ENCODE measurements around the gene CDKL1. TPM values are rescaled to one million over a fixed set of nuclear protein-coding genes. Genes with fewer than 3 reads are reported as not detected.
"Not testable (repeated sequence)": the region's sequence is repeated elsewhere in the genome, so short reads cannot be mapped to it uniquely, and the experiment has no call there.

Gene CDKL1
- total RNA-seq, 2 experiments from 2014 or later = 12.1 to 13.7 TPM

DNA sequence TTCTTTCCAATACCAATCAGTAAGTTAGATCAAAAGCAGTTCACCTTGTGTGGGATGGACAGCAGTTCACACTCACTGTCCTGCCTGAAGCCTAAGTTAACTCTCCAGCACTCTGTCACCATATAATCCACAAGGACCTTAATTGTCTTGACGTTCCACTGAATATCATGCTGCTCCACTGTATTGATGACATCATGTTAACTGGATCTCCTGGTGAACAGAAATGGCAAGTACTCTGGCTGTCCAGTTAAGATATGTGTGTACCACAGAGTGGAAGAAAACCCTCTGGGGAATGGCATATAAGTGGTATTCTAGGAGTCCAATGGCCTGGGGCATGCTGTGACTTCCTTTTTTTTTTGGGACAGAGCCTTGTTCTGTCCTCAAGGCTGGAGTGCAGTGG is 16.2 kb downstream of the CDKL1 start:
- ATAC-seq (ENCODE audit: low read depth) (no peak), DNase-seq (no peak)
- Mint-ChIP-seq H3K4me1 (no peaks in the 10 kb centered on the region), H3K27me3 (peaks cover 2% of the 10 kb centered on the region), H3K27ac (no peak overlapping the region), H3K36me3 (no peaks in the 10 kb centered on the region), H3K9me3 (no peaks in the 10 kb centered on the region), H3K4me3 (no peak overlapping the region)
- POLR2A ChIA-PET = no interaction called here

DNA sequence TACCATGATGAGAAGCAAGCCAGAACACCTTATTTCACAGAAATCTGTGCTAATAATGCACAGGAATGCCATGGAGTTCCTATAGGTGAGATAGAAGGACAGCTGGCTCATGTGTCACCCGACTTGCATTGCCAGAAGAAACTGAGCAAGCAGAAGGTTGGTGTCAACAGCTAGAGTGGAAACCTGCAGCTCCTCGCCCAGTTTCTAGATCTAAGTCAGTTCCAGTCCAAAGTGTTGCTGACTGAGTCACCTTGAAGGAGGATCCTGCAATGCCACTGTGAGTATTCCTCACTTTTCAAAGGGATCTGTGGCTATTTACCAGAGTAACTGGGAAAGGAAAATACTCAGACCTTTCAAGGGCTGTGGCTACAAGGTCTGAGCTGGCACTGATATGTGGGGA is 17.1 kb downstream of the CDKL1 start:
- DNase-seq = no peak
- no peaks in the 10 kb centered on the region for H3K4me1 Mint-ChIP-seq

DNA sequence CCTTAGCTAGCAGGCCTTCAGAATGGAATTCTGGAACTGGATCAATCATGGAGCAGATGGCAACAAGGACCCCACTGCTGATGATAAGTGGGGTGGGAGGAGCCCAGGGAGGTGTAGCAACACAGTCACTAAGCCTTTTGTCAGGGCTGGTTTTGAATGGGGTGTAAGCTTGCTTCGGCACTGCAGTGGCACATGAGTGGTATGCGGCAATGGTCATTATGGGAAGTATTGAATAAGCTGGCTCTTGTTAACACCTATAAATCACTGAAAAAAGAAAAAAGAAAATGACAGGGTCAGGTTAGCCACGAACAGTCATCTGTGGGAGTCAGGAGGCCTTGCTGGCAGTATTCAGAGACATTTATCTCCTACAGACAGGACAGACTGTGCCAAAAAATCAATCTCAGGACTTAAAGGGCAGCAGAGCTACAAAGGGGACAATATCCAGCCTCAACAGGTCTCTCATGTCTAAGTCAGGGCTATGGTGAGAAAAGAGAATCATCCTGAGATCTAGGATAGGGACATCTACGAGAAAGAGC is 19.1 kb downstream of the CDKL1 start:
- no peak overlapping the region for H3K27ac Mint-ChIP-seq
- POLR2A ChIA-PET = no interaction called here

More for the DNA sequence above, 17.1 kb downstream of the CDKL1 start:
- no peak for ATAC-seq (ENCODE audit: low read depth)
- peaks cover 2% of the 10 kb centered on the region for H3K27me3 Mint-ChIP-seq
- POLR2A ChIA-PET = no interaction called here
- no peak overlapping the region for H3K4me3 Mint-ChIP-seq
- no peaks in the 10 kb centered on the region for H3K9me3 Mint-ChIP-seq
- peaks cover 2% of the 10 kb centered on the region for H3K36me3 Mint-ChIP-seq
- H3K27ac Mint-ChIP-seq = no peak overlapping the region

DNA sequence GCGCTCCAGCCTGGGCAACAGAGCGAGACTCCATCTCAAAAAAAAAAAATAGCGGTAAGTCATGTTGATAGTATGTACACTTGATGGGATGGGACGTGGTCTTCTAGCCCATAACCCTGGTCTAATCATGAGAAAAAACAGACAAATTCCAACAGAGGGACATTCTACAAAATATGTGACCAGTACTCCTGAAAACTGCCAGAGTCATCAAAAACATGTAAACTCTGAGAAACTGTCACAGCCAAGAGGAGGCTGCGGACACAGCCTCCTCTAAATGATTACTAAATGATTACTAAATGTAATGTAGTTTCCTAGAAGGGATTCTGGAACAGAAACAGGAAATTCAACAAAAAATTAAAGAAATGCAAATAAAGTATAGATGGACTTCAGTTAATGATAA is 20.9 kb downstream of the CDKL1 start:
- POLR2A ChIA-PET = no interaction called here

More for the DNA sequence above, 19.1 kb downstream of the CDKL1 start:
- DNase-seq (no peak), ATAC-seq (ENCODE audit: low read depth) (no peak)
- H3K27me3 Mint-ChIP-seq = no peaks in the 10 kb centered on the region
- peaks cover 2% of the 10 kb centered on the region for H3K36me3 Mint-ChIP-seq
- H3K4me3 Mint-ChIP-seq = no peak overlapping the region
- H3K4me1 Mint-ChIP-seq = no peaks in the 10 kb centered on the region
- H3K9me3 Mint-ChIP-seq = no peaks in the 10 kb centered on the region

DNA sequence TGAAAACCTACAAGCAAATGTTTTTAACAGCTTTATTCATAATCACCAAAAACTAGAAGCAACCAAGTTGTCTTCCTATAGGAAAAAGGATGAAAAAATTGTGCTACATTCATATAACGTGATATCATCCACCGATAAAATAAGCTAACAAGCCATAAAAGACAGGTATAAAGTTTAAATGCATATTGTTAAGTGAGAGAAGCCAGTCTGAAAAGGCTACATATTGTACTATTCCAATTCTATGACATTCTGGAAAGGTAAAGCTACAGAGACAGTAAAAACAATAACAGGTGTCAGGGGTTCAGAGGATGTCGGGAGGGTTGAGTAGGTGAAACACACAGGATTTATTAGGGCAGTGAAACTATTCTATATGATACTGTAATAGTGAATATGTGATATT is 22.7 kb downstream of the CDKL1 start:
- H3K27ac Mint-ChIP-seq = no peak overlapping the region
- no peaks in the 10 kb centered on the region for H3K4me1 Mint-ChIP-seq
- no peak for ATAC-seq (ENCODE audit: low read depth)
- H3K27me3 Mint-ChIP-seq = peaks cover 1% of the 10 kb centered on the region
- no peak for DNase-seq
- H3K4me3 Mint-ChIP-seq = no peak overlapping the region
- peaks cover 2% of the 10 kb centered on the region for H3K36me3 Mint-ChIP-seq
- POLR2A ChIA-PET = no interaction called here
- peaks cover 3% of the 10 kb centered on the region for H3K9me3 Mint-ChIP-seq

More for the DNA sequence above, 20.9 kb downstream of the CDKL1 start:
- no peak for ATAC-seq (ENCODE audit: low read depth)
- Mint-ChIP-seq H3K4me1 (no peaks in the 10 kb centered on the region), H3K4me3 (no peak overlapping the region), H3K9me3 (no peaks in the 10 kb centered on the region), H3K27ac (no peak overlapping the region), H3K36me3 (peaks cover 2% of the 10 kb centered on the region), H3K27me3 (peaks cover 1% of the 10 kb centered on the region)
- no peak for DNase-seq

DNA sequence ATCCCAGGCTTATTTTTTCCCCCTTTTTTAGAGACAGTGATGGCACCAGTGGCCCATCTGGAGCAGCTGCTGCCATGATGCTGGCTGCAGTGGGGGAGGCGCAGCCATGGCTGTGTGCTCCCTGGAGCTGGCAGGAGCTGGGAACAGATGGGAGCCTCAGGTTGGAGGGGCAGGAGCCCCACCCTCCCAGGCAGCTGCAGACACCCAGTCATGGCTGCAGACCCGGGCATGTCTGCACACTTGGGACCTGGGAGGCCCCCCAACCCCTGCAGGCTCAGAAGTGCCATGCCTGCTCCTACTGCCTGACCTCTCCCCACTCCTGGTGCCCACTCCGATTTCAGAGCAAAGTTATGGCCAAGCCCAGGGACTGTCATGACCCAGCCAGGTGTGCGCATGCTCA is 25.1 kb downstream of the CDKL1 start:
- no peak overlapping the region for H3K27ac Mint-ChIP-seq
- ATAC-seq (ENCODE audit: low read depth) (no peak), DNase-seq (no peak)
- no peak overlapping the region for H3K4me3 Mint-ChIP-seq
- POLR2A ChIA-PET = no interaction called here
- H3K4me1 Mint-ChIP-seq = peaks cover 5% of the 10 kb centered on the region
- H3K9me3 Mint-ChIP-seq = peaks cover 3% of the 10 kb centered on the region
- peaks cover 2% of the 10 kb centered on the region for H3K36me3 Mint-ChIP-seq
- H3K27me3 Mint-ChIP-seq = peaks cover 1% of the 10 kb centered on the region

DNA sequence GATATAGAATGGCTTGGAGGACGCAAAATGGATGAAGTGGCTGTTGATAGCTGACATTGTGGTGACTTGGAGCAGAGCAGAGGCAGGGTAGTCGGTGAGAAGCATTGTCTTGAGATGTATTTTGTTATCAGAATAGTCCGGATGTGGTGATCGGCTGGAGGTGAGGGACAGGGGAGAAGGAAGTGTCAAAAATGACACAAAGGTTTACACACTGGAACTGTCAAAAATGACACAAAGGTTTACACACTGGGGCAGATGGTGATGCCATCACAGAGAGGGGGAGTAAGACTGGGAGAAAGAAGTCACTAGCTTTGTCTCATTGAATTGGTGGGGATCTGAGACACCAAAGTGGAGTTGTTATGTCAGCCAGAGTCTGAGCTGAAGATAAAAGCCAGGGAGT is 30.1 kb downstream of the CDKL1 start:
- POLR2A ChIA-PET = no interaction called here
- no peak overlapping the region for H3K4me3 Mint-ChIP-seq
- no peaks in the 10 kb centered on the region for H3K27me3 Mint-ChIP-seq
- H3K27ac Mint-ChIP-seq = peak overlapping the region; percentile 18
- DNase-seq (no peak), ATAC-seq (ENCODE audit: low read depth) (no peak)
- H3K9me3 Mint-ChIP-seq = peaks cover 6% of the 10 kb centered on the region
- H3K4me1 Mint-ChIP-seq = peaks cover 23% of the 10 kb centered on the region
- H3K36me3 Mint-ChIP-seq = peaks cover 7% of the 10 kb centered on the region

DNA sequence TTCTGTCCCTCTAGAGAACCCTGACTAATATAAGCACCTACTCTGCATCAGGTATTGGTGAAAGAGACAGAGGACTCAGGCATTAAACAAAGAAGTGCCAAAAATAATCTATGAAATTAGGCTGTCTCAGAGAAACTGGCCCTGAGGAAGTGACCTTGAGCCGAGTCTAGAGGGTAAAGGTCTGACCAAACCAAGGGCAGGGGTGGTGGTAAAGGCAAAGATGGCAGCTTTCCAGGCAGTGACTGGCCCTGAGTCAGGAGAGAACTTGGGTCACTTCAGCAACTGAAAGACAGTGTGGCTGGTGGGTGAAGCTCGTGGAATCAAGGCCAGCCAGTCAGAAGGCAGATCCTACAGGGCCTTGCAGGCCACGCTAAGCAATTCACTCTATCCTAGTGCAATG is 30.6 kb downstream of the CDKL1 start:
- Mint-ChIP-seq H3K4me3 (no peak overlapping the region), H3K4me1 (peaks cover 23% of the 10 kb centered on the region), H3K27ac (peak overlapping the region; percentile 18), H3K27me3 (no peaks in the 10 kb centered on the region), H3K36me3 (peaks cover 7% of the 10 kb centered on the region), H3K9me3 (peaks cover 6% of the 10 kb centered on the region)
- DNase-seq = no peak
- POLR2A ChIA-PET = no interaction called here
- ATAC-seq (ENCODE audit: low read depth) = no peak

DNA sequence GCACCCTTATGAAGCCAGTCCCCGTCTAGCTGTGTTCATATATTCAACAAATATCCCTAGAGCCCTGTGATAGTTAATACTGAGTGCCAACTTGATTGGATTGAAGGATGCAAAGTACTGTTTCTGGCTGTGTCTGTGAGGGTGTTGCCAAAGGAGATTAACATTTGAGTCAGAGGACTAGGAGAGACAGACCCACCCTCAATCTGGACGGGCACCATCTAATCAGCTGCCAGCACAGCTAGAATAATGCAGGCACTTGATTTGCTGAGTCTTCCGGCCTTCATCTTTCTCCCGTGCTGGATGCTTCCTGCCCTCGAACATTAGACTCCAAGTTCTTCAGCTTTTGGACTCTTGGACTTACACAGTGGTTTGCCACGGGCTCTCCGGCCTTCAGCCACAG is 31.1 kb downstream of the CDKL1 start:
- H3K27me3 Mint-ChIP-seq; H3K36me3 Mint-ChIP-seq; ATAC-seq (ENCODE audit: low read depth); H3K9me3 Mint-ChIP-seq; DNase-seq; POLR2A ChIA-PET; H3K27ac Mint-ChIP-seq; H3K4me3 Mint-ChIP-seq: not testable (repeated sequence)
- H3K4me1 Mint-ChIP-seq = peaks cover 26% of the 10 kb centered on the region

DNA sequence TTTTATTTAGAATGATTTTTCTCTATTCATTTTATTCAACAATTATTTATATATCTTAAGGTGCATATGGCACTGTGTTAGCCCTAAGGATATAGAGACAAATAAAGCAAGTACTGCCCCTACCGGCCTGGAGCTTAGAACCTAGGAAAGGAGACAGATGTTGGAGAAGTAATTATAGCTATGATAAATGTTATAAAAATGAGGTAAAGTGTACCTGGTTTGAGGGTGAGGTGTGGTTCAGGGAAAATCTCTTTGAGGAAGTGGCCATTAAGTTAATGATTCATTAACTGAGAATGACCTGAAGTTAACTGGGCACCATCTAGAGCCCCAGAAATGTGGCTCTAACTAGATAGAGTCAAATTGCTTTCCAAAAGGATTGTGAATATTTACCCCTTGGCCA is 31.9 kb downstream of the CDKL1 start:
- Mint-ChIP-seq H3K4me3 (no peak overlapping the region), H3K27ac (no peak overlapping the region), H3K36me3 (peaks cover 14% of the 10 kb centered on the region), H3K4me1 (peaks cover 27% of the 10 kb centered on the region), H3K9me3 (peaks cover 3% of the 10 kb centered on the region), H3K27me3 (no peaks in the 10 kb centered on the region)
- POLR2A ChIA-PET = interaction anchor here (1.0 kb wide), 1 partner anchor 32 kb away, joined by 3 read pairs; the partner anchor contains the start of gene CDKL1
- ATAC-seq (ENCODE audit: low read depth) (no peak), DNase-seq (no peak)

DNA sequence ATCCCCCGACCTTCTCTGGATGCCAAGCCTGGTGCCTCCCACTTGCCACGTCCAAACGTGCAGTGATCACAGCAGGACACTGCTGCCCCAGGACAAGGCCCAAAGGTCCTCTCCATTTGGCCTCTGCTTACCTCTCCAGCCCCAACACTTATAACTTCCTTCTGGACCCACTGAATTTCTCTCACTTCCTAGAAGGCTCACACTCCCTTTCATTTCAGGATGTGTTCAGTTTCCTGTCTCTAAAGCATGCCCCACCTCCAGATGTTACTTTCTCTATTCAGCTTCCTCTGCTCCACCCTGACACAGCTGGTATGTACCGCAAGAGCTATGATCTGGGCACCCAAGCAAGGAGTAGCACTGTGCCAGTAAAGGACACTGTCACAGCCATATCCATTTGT is 33.0 kb downstream of the CDKL1 start:
- POLR2A ChIA-PET = interaction anchor here (0.5 to 1.9 kb wide), 12 partner anchors 13 to 743 kb away, joined by 3 to 13 read pairs (median 4); partner anchors contain the start of genes CDKL1, DMAC2L, L2HGDH and MAP4K5
- peak overlapping the region; percentile 88 for H3K4me3 Mint-ChIP-seq
- peaks cover 27% of the 10 kb centered on the region for H3K4me1 Mint-ChIP-seq
- H3K36me3 Mint-ChIP-seq = peaks cover 19% of the 10 kb centered on the region
- no peaks in the 10 kb centered on the region for H3K27me3 Mint-ChIP-seq
- H3K27ac Mint-ChIP-seq = peak overlapping the region; percentile 97
- DNase-seq (peak; percentile 44), ATAC-seq (ENCODE audit: low read depth) (peak; percentile 96)
- H3K9me3 Mint-ChIP-seq = peaks cover 3% of the 10 kb centered on the region

DNA sequence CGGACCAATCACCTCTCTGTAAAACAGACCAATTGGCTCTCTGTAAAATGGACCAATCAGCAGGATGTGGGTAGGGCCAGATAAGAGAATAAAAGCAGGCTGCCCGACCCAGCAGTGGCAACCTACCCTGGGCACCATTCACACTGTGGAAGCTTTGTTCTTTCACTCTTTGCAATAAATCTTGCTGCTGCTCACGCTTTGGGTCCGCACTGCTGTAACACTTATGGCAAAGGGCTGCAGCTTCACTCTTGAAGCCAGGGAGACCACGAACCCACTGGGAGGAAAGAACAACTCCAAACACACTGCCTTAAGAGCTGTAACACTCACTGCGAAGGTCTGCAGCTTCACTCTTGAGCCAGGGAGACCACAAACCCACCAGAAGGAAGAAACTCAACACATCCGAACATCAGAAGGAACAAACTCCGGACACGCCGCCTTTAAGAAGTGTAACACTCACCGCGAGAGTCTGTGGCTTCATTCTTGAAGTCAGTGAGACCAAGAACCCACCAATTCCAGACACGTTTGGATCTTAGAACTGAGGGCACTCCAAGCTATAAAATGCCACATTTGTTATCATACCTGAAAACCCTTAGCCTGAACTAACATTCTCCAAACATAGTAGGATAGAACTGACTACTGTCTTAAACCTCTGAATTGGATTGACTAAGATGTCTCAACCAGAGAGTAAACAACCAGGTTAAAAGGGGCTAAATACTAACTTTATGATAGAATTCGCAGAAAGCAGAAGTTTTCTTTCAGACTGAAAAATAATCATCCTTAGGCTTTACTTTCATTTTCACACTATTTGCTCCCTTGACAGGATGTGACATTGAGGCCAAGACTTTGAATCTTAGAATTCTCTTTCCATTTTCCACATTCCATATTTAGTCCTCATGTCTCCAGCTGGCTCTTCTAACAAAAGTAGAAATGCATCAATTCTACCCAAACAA is 33.6 kb downstream of the CDKL1 start:
- peaks cover 25% of the 10 kb centered on the region for H3K36me3 Mint-ChIP-seq
- peak overlapping the region; percentile 97 for H3K27ac Mint-ChIP-seq
- POLR2A ChIA-PET = interaction anchor here (0.5 to 1.9 kb wide), 16 partner anchors 13 to 742 kb away, joined by 3 to 13 read pairs (median 4); partner anchors contain the start of genes CDKL1, DMAC2L, L2HGDH and MAP4K5
- peaks cover 29% of the 10 kb centered on the region for H3K4me1 Mint-ChIP-seq
- DNase-seq (peak; percentile 59), ATAC-seq (ENCODE audit: low read depth) (peak; percentile 39)
- peaks cover 3% of the 10 kb centered on the region for H3K9me3 Mint-ChIP-seq
- H3K27me3 Mint-ChIP-seq = no peaks in the 10 kb centered on the region
- H3K4me3 Mint-ChIP-seq = peak overlapping the region; percentile 88

DNA sequence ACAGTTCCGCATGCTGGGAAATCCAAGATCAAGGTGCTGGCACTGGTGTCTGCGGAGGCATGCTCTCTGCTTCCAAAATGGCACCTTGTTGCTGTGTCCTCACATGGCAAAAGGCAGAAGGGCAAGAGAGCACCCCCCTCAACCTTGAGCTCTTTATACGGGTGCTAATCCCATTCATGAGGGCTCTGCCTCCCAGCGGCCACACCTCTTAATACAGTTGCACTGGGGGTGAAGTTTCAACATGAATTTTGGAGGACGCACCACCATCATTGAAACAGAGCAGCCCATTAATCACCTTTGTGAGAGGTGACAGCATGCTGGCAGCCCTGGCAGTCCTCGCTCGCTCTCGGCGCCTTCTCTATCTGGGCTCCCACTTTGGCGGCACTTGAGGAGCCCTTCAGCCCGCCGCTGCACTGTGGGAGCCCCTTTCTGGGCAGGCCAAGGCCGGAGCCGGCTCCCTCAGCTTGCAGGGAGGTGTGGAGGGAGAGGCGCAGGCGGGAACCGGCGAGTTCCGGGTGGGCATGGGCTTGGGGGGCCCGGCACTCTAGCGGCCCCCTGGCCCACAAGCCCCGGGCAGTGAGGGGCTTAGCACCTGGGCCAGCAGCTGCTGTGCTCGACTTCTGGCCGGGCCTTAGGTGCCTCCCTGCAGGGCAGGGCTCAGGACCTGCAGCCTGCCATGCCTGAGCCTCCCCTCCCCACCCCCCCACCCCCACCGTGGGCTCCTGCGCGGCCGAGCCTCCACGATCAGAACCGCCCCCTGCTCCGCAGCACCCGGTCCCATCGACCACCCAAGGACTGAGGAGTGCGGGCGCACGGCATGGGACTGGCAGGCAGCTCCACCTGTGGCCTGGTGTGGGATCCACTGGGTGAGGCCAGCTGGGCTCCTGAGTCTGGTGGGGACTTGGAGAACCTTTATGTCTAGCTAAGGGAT is 34.9 kb downstream of the CDKL1 start:
- H3K36me3 Mint-ChIP-seq = peaks cover 37% of the 10 kb centered on the region
- H3K4me3 Mint-ChIP-seq; DNase-seq; H3K27me3 Mint-ChIP-seq; H3K9me3 Mint-ChIP-seq; H3K27ac Mint-ChIP-seq; ATAC-seq (ENCODE audit: low read depth): not testable (repeated sequence)
- peaks cover 27% of the 10 kb centered on the region for H3K4me1 Mint-ChIP-seq
- POLR2A ChIA-PET = interaction anchor here (1.0 to 1.3 kb wide), 3 partner anchors 17 to 741 kb away, joined by 4 to 7 read pairs (median 4); partner anchors contain the start of genes MGAT2, RPL36AL and SOS2

All from activated naive CD8-positive, alpha-beta T cell treated with anti-CD3 and anti-CD28 coated beads, Interleukin-2, amount 10 ng/mL, durations not matched to agents 7 days and 5 days (primary cell).